GM12878 (cell line): ENCODE measurements around the gene PRM1. TPM values are rescaled to one million over a fixed set of nuclear protein-coding genes. Genes with fewer than 3 reads are reported as not detected.

Experiments
- ATF2 ChIP-seq: IDR thresholded peaks from 2 replicates; pipeline ENCODE4 v1.6.1; 2012; ENCODE audit warnings: low read length, inconsistent platforms
- BCL3 ChIP-seq: IDR thresholded peaks from 2 replicates; pipeline ENCODE4 v1.6.1; 2011; ENCODE audit warnings: borderline replicate concordance, low read depth, mild to moderate bottlenecking, moderate library complexity, low read length; ENCODE audit not compliant: insufficient read depth, poor library complexity, severe bottlenecking
- CREM ChIP-seq: IDR thresholded peaks from 2 replicates; pipeline ENCODE4 v1.6.1; 2014; ENCODE audit warnings: antibody characterized with exemption, low read depth
- ESRRA ChIP-seq: IDR thresholded peaks from 2 replicates; pipeline ENCODE4 v1.6.1; 2012; ENCODE audit warnings: mild to moderate bottlenecking, low read length, improper control_type of control experiment
- KLF5 ChIP-seq: fragments of 450-650 bp; IDR thresholded peaks from 2 replicates; pipeline ENCODE4 v1.6.1; 2014; ENCODE audit warnings: mild to moderate bottlenecking; ENCODE audit not compliant: partially characterized antibody
- MAX ChIP-seq: IDR thresholded peaks from 2 replicates; pipeline ENCODE4 v1.6.1; 2012; ENCODE audit warnings: low read depth, low read length, improper control_type of control experiment
- MEF2B ChIP-seq: fragments of 450-650 bp; IDR thresholded peaks from 2 replicates; pipeline ENCODE4 v1.6.1; 2018; ENCODE audit warnings: mild to moderate bottlenecking, moderate library complexity; ENCODE audit not compliant: partially characterized antibody, poor library complexity, severe bottlenecking
- MYC ChIP-seq: IDR thresholded peaks from 2 replicates; pipeline ENCODE4 v1.6.1; 2011; ENCODE audit warnings: mild to moderate bottlenecking, low read length, moderate library complexity, inconsistent platforms; ENCODE audit not compliant: insufficient read depth, insufficient replicate concordance, insufficient read length, severe bottlenecking
- NFYB ChIP-seq: IDR thresholded peaks from 2 replicates; pipeline ENCODE4 v1.6.1; 2011; ENCODE audit warnings: low read depth, mild to moderate bottlenecking, low read length, improper control_type of control experiment, moderate library complexity; ENCODE audit not compliant: insufficient read depth
- NR2F1 ChIP-seq: fragments of 450-650 bp; conservative IDR thresholded peaks from 2 replicates; pipeline ENCODE4 v1.6.1; 2017; ENCODE audit warnings: mild to moderate bottlenecking
- PAX5 ChIP-seq: IDR thresholded peaks from 2 replicates; pipeline ENCODE4 v1.6.1; 2011; ENCODE audit warnings: low read depth, low read length, borderline replicate concordance
- POU2F2 ChIP-seq: IDR thresholded peaks from 3 replicates; pipeline ENCODE4 v1.6.1; 2011; ENCODE audit warnings: low read depth, mild to moderate bottlenecking, low read length, borderline replicate concordance
- ZBTB4 ChIP-seq: fragments of 450-650 bp; formaldehyde crosslinking; IDR thresholded peaks from 2 replicates; pipeline ENCODE4 v1.4.0; 2022; ENCODE audit warnings: mild to moderate bottlenecking, moderate library complexity
- ZBTB40 ChIP-seq: fragments of 450-650 bp; IDR thresholded peaks from 2 replicates; pipeline ENCODE4 v1.6.1; 2016; ENCODE audit warnings: mild to moderate bottlenecking, moderate library complexity, borderline replicate concordance
- polyA plus RNA-seq, 11 experiments: library from polyadenylated mRNA; depleted of rRNA in 4 of 11; unstranded in 6 of 11; stranded (reverse) in 5 of 11; fragments of >200 nt; fragmentation: Nextera tagmentation in 4 of 11; fragmentation: Illumina TruSeq in 1 of 11; extraction: Ambion mirVana in 4 of 11; extraction: Trizol in 1 of 11; gene quantifications; 1 replicate in 1 of 11; 2 replicates in 10 of 11; pipeline versions ENCODE4 v1.2.1 to v1.2.3, GENCODE V29; 2011 to 2016; ENCODE audit warnings: inconsistent platforms in 2 of 11, missing spikeins in 2 of 11, low read depth in 1 of 11
- total RNA-seq, 4 experiments: library from RNA; depleted of rRNA in 3 of 4; stranded (reverse); fragments of >200 nt in 3 of 4; fragmentation: Illumina TruSeq in 1 of 4; extraction: Trizol in 1 of 4; gene quantifications; 2 replicates each; pipeline versions ENCODE4 v1.2.1 to v1.2.3, GENCODE V29; 2013 to 2021

Gene PRM1
- total and polyA plus RNA-seq, 10 of the 15 experiments (the other 5 are each of a cell fraction or from before 2014, with no cell fraction given) = 0.20 TPM; not detected in 9

GRCh38 chr16:11297492-11298142 lies 16.5 kb upstream of the PRM1 start (continued):
- peak; percentile 70 for TF ChIP-seq BCL3
- TF ChIP-seq MAX = peak; percentile 64; the same call in 1 of the 2 replicates
- peak; percentile 81; the same call in 1 of the 3 replicates for TF ChIP-seq POU2F2
- peak; percentile 91 for TF ChIP-seq PAX5
- TF ChIP-seq NFYB = no peak
- peak; percentile 74 for TF ChIP-seq NR2F1
- peak; percentile 57 for TF ChIP-seq KLF5
- no peak; the same call in 1 of the 2 replicates for TF ChIP-seq ATF2
- TF ChIP-seq ESRRA = no peak
- no peak for TF ChIP-seq ZBTB4
- peak; percentile 93 for TF ChIP-seq MEF2B
- TF ChIP-seq CREM = peak; percentile 83
- TF ChIP-seq ZBTB40 = no peak
- TF ChIP-seq MYC = no peak
